Measurements from ENCODE around the gene FAM107B. TPM values are rescaled to one million over a fixed set of nuclear protein-coding genes. Genes with fewer than 3 reads are reported as not detected.

FAM107B gene
- total and polyA plus RNA-seq, 2 of the 13 experiments (the other 11 are each of a cell fraction or from before 2014, with no cell fraction given), result 15.7 to 24.8 TPM

DNA sequence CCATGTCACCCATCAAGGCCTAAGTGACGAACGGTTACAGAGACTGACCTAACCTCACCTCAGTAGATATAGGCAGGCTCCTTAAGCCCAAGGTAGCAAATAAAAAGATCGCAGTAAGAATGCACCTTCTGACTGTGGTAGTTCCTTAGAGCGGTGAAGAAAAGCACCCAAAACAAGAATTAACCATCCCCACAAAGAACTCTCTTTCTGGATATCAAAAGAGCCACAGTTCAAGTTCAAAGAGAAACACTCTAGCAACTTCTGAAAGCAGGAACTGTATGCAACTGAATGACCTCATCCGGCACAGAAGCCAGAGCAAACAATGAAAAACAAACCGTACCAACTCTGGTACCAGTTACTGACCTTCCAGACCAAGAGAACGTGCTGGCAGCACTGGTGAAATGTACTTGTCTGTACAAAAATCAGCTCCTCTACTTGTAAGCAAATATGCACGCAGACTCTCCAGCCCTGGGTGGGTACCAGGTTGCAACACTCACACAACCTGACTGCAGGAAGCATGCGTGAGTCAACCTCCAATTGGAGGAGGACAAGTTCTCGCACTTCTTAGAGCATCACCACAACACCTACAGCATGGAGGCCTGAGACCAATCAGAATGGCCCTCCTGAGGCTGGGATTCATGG is 202.7 kb downstream of the FAM107B start (continued):
- TF ChIP-seq PITX1 (CRISPR knock-in tag; IDR thresholded peaks at IDR 0.05) (peak; percentile 60), MED8 (CRISPR knock-in tag; IDR thresholded peaks at IDR 0.05; ENCODE audit: insufficient replicate concordance) (peak; percentile 35), ADNP (CRISPR knock-in tag; IDR thresholded peaks at IDR 0.05) (no peak), ZNF557 (CRISPR knock-in tag; IDR thresholded peaks at IDR 0.05) (0 out of 2 replicates have a peak, but pooled peaks have one; percentile 65), ZNF224 (CRISPR knock-in tag; IDR thresholded peaks at IDR 0.05) (no peak), GPN1 (CRISPR knock-in tag; IDR thresholded peaks at IDR 0.05; ENCODE audit: borderline replicate concordance) (no peak), ZNF841 (CRISPR knock-in tag; IDR thresholded peaks at IDR 0.05; ENCODE audit: borderline replicate concordance) (no peak), U2AF1 (optimal IDR thresholded peaks at IDR 0.05; ENCODE audit: low read depth, low read length) (no peak), EED (CRISPR knock-in tag; IDR thresholded peaks at IDR 0.05) (no peak), ZNF746 (CRISPR knock-in tag; IDR thresholded peaks at IDR 0.05) (0 out of 2 replicates have a peak, but pooled peaks have one; percentile 43), CBX1 (IDR thresholded peaks at IDR 0.05; ENCODE audit: low read depth) (no peak), ZNF749 (CRISPR knock-in tag; IDR thresholded peaks at IDR 0.05; ENCODE audit: borderline replicate concordance) (no peak), SRSF9 (IDR thresholded peaks at IDR 0.05; ENCODE audit: borderline replicate concordance, insufficient read depth, low read depth, low read length, poor library complexity, severe bottlenecking) (no peak)
- TF ChIP-seq, protein P1, sequence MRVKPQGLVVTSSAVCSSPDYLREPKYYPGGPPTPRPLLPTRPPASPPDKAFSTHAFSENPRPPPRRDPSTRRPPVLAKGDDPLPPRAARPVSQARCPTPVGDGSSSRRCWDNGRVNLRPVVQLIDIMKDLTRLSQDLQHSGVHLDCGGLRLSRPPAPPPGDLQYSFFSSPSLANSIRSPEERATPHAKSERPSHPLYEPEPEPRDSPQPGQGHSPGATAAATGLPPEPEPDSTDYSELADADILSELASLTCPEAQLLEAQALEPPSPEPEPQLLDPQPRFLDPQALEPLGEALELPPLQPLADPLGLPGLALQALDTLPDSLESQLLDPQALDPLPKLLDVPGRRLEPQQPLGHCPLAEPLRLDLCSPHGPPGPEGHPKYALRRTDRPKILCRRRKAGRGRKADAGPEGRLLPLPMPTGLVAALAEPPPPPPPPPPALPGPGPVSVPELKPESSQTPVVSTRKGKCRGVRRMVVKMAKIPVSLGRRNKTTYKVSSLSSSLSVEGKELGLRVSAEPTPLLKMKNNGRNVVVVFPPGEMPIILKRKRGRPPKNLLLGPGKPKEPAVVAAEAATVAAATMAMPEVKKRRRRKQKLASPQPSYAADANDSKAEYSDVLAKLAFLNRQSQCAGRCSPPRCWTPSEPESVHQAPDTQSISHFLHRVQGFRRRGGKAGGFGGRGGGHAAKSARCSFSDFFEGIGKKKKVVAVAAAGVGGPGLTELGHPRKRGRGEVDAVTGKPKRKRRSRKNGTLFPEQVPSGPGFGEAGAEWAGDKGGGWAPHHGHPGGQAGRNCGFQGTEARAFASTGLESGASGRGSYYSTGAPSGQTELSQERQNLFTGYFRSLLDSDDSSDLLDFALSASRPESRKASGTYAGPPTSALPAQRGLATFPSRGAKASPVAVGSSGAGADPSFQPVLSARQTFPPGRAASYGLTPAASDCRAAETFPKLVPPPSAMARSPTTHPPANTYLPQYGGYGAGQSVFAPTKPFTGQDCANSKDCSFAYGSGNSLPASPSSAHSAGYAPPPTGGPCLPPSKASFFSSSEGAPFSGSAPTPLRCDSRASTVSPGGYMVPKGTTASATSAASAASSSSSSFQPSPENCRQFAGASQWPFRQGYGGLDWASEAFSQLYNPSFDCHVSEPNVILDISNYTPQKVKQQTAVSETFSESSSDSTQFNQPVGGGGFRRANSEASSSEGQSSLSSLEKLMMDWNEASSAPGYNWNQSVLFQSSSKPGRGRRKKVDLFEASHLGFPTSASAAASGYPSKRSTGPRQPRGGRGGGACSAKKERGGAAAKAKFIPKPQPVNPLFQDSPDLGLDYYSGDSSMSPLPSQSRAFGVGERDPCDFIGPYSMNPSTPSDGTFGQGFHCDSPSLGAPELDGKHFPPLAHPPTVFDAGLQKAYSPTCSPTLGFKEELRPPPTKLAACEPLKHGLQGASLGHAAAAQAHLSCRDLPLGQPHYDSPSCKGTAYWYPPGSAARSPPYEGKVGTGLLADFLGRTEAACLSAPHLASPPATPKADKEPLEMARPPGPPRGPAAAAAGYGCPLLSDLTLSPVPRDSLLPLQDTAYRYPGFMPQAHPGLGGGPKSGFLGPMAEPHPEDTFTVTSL (CRISPR knock-in tag; IDR thresholded peaks at IDR 0.05; ENCODE audit: borderline replicate concordance), result peak; percentile 81
- TF ChIP-seq, protein P2, sequence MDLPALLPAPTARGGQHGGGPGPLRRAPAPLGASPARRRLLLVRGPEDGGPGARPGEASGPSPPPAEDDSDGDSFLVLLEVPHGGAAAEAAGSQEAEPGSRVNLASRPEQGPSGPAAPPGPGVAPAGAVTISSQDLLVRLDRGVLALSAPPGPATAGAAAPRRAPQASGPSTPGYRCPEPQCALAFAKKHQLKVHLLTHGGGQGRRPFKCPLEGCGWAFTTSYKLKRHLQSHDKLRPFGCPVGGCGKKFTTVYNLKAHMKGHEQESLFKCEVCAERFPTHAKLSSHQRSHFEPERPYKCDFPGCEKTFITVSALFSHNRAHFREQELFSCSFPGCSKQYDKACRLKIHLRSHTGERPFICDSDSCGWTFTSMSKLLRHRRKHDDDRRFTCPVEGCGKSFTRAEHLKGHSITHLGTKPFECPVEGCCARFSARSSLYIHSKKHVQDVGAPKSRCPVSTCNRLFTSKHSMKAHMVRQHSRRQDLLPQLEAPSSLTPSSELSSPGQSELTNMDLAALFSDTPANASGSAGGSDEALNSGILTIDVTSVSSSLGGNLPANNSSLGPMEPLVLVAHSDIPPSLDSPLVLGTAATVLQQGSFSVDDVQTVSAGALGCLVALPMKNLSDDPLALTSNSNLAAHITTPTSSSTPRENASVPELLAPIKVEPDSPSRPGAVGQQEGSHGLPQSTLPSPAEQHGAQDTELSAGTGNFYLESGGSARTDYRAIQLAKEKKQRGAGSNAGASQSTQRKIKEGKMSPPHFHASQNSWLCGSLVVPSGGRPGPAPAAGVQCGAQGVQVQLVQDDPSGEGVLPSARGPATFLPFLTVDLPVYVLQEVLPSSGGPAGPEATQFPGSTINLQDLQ (CRISPR knock-in tag; IDR thresholded peaks at IDR 0.05), result no peak
- TF ChIP-seq, protein P3, sequence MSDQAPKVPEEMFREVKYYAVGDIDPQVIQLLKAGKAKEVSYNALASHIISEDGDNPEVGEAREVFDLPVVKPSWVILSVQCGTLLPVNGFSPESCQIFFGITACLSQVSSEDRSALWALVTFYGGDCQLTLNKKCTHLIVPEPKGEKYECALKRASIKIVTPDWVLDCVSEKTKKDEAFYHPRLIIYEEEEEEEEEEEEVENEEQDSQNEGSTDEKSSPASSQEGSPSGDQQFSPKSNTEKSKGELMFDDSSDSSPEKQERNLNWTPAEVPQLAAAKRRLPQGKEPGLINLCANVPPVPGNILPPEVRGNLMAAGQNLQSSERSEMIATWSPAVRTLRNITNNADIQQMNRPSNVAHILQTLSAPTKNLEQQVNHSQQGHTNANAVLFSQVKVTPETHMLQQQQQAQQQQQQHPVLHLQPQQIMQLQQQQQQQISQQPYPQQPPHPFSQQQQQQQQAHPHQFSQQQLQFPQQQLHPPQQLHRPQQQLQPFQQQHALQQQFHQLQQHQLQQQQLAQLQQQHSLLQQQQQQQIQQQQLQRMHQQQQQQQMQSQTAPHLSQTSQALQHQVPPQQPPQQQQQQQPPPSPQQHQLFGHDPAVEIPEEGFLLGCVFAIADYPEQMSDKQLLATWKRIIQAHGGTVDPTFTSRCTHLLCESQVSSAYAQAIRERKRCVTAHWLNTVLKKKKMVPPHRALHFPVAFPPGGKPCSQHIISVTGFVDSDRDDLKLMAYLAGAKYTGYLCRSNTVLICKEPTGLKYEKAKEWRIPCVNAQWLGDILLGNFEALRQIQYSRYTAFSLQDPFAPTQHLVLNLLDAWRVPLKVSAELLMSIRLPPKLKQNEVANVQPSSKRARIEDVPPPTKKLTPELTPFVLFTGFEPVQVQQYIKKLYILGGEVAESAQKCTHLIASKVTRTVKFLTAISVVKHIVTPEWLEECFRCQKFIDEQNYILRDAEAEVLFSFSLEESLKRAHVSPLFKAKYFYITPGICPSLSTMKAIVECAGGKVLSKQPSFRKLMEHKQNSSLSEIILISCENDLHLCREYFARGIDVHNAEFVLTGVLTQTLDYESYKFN (CRISPR knock-in tag; conservative IDR thresholded peaks at IDR 0.05), result peak; percentile 84
